ENCODE measurements around the gene TNS3.
"Not testable (repeated sequence)": the region's sequence is repeated elsewhere in the genome, so short reads cannot be mapped to it uniquely, and the experiment has no call there.

TNS3 gene

GRCh38 chr7:47474937-47475879, 106.7 kb downstream of the TNS3 start:
- no peak overlapping the region for H3K4me3 ChIP-seq (ENCODE audit: low read depth, low read length)

GRCh38 chr7:47474211-47474936, 107.5 kb downstream of the TNS3 start:
- no peak overlapping the region for H3K4me3 ChIP-seq (ENCODE audit: low read depth, low read length)

GRCh38 chr7:47473499-47474210, 108.3 kb downstream of the TNS3 start:
- H3K4me3 ChIP-seq (ENCODE audit: low read depth, low read length), result no peak overlapping the region

GRCh38 chr7:47472444-47473157, 109.3 kb downstream of the TNS3 start:
- H3K4me3 ChIP-seq (ENCODE audit: low read depth, low read length), result no peak overlapping the region

GRCh38 chr7:47471831-47472230, 110.1 kb downstream of the TNS3 start:
- no peak overlapping the region for H3K4me3 ChIP-seq (ENCODE audit: low read depth, low read length)

GRCh38 chr7:47471358-47471703, 110.6 kb downstream of the TNS3 start:
- no peak overlapping the region for H3K4me3 ChIP-seq (ENCODE audit: low read depth, low read length)

GRCh38 chr7:47470567-47471357, 111.1 kb downstream of the TNS3 start:
- H3K4me3 ChIP-seq (ENCODE audit: low read depth, low read length), result no peak overlapping the region

- not testable (repeated sequence) for H3K4me3 ChIP-seq (ENCODE audit: low read depth, low read length)
These were observed 112.1 kb downstream of the TNS3 start for GRCh38 chr7:47469846-47470245.

GRCh38 chr7:47466832-47467231, 115.1 kb downstream of the TNS3 start:
- no peak overlapping the region for H3K4me3 ChIP-seq (ENCODE audit: low read depth, low read length)

- no peak overlapping the region for H3K4me3 ChIP-seq (ENCODE audit: low read depth, low read length)
These were observed 116.7 kb downstream of the TNS3 start for GRCh38 chr7:47465191-47465590.

- H3K4me3 ChIP-seq (ENCODE audit: low read depth, low read length), result no peak overlapping the region
These were observed 117.6 kb downstream of the TNS3 start for GRCh38 chr7:47464266-47464665.

GRCh38 chr7:47461746-47462145, 120.2 kb downstream of the TNS3 start:
- no peak overlapping the region for H3K4me3 ChIP-seq (ENCODE audit: low read depth, low read length)

- no peak overlapping the region for H3K4me3 ChIP-seq (ENCODE audit: low read depth, low read length)
These were observed 120.8 kb downstream of the TNS3 start for GRCh38 chr7:47461161-47461560.

GRCh38 chr7:47460251-47460989, 121.5 kb downstream of the TNS3 start:
- H3K4me3 ChIP-seq (ENCODE audit: low read depth, low read length), result no peak overlapping the region

GRCh38 chr7:47458486-47458885, 123.4 kb downstream of the TNS3 start:
- no peak overlapping the region for H3K4me3 ChIP-seq (ENCODE audit: low read depth, low read length)

GRCh38 chr7:47458057-47458456, 123.9 kb downstream of the TNS3 start:
- no peak overlapping the region for H3K4me3 ChIP-seq (ENCODE audit: low read depth, low read length)

GRCh38 chr7:47456210-47456955, 125.5 kb downstream of the TNS3 start:
- no peak overlapping the region for H3K4me3 ChIP-seq (ENCODE audit: low read depth, low read length)

- no peak overlapping the region for H3K4me3 ChIP-seq (ENCODE audit: low read depth, low read length)
These were observed 126.1 kb downstream of the TNS3 start for GRCh38 chr7:47455872-47456185.

Measured in iPS-11a (cell line).